NCI-H1417 treated with DMSO at 0.1 percent for 48 hours (cell line): ENCODE results near the gene ARL1.
"Not testable (repeated sequence)": the region's sequence is repeated elsewhere in the genome, so short reads cannot be mapped to it uniquely, and the experiment has no call there.

Source experiments
- DNase-seq: peaks from one replicate; lab custom pipeline; 2025; lab: John Stamatoyannopoulos, UW

The ARL1 gene

GRCh38 chr12:101407436-101408345 is at the start of gene ARL1:
Gene ARL1 (minus strand): TSS chr12:101407772. CDS start chr12:101407645, 127 bp downstream.
- peak; percentile 74 for DNase-seq

- no peak for DNase-seq
These were observed 48.1 kb upstream of the ARL1 start for GRCh38 chr12:101455685-101456084.

GRCh38 chr12:101441461-101442224 is 34.1 kb upstream of the ARL1 start:
- DNase-seq, result no peak

- no peak for DNase-seq
These were observed 31.7 kb upstream of the ARL1 start for GRCh38 chr12:101439236-101439635.

- no peak for DNase-seq
These were observed 28.6 kb upstream of the ARL1 start for GRCh38 chr12:101436136-101436535.

- no peak for DNase-seq
These were observed 22.9 kb upstream of the ARL1 start for GRCh38 chr12:101430456-101430855.

GRCh38 chr12:101424620-101425019 is 17.0 kb upstream of the ARL1 start:
- no peak for DNase-seq

- not testable (repeated sequence) for DNase-seq
These were observed 14.5 kb upstream of the ARL1 start for GRCh38 chr12:101422066-101422465.

GRCh38 chr12:101415228-101415627 is 7.7 kb upstream of the ARL1 start:
- DNase-seq, result no peak

GRCh38 chr12:101414533-101415119 is 7.1 kb upstream of the ARL1 start:
- peak; percentile 48 for DNase-seq

GRCh38 chr12:101410169-101410568 is 2.6 kb upstream of the ARL1 start:
- DNase-seq, result not testable (repeated sequence)

GRCh38 chr12:101407049-101407435 is 530 bp downstream of the ARL1 start:
- DNase-seq, result no peak

GRCh38 chr12:101391181-101391580 is 16.4 kb downstream of the ARL1 start:
- DNase-seq, result not testable (repeated sequence)

- DNase-seq, result no peak
These were observed 28.4 kb downstream of the ARL1 start for GRCh38 chr12:101379149-101379548.

GRCh38 chr12:101375573-101375972 is 32.0 kb downstream of the ARL1 start:
- DNase-seq, result no peak

- DNase-seq, result no peak
These were observed 35.1 kb downstream of the ARL1 start for GRCh38 chr12:101372431-101372830.

- no peak for DNase-seq
These were observed 39.6 kb downstream of the ARL1 start for GRCh38 chr12:101368016-101368415.

GRCh38 chr12:101361455-101361854 is 46.1 kb downstream of the ARL1 start:
- no peak for DNase-seq

GRCh38 chr12:101356794-101357193 is 50.8 kb downstream of the ARL1 start:
- DNase-seq, result no peak

- no peak for DNase-seq
These were observed 55.9 kb downstream of the ARL1 start for GRCh38 chr12:101351682-101352081.

- DNase-seq, result no peak
These were observed 63.7 kb downstream of the ARL1 start for GRCh38 chr12:101343893-101344292.
